ENCODE data around the gene ACSM6.

The ACSM6 gene

DNA sequence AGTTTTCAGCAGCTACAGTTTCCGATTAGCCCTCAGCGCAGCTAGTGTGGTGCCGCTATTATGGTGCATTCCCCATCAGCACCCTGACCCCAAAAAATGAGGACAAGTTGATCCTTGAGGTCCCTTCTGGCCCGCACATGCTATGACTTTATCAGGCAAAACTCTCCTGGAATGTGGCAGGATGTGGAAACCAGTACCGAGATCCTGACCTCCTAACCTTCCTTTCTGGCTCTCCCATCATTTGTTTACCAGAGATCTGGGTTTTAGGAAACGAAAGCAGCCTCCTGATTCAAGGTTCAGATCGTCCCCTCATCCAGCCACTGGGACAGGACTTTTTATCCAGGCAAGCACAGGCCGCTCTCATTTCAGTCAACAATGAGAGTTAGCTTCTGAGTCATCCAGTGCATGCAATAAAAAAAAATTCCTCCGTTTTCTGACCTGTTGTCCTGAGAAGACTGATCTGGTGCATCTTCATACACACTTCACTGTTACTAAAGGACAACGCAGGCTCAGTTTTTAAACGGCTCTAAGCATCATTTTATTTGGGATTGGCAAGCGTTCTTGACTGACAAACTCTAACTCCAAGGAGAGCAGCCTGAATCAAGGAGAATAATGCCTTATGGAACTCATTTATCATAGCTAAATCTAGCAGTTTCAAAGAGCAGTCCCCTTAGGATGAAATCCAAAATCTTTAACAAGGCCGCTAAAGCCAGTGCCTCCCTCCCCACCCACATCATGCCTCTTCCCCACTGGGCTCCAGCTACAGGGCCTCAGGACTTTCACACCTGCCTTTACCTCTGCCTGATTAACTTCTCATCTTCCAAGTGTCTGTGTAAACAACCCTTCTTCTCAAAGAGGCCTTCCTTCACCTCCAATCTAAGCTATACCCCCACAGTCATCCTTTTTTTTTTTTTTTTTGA, 79.6 kb downstream of the ACSM6 start:
- DNase-seq, result no peak

DNA sequence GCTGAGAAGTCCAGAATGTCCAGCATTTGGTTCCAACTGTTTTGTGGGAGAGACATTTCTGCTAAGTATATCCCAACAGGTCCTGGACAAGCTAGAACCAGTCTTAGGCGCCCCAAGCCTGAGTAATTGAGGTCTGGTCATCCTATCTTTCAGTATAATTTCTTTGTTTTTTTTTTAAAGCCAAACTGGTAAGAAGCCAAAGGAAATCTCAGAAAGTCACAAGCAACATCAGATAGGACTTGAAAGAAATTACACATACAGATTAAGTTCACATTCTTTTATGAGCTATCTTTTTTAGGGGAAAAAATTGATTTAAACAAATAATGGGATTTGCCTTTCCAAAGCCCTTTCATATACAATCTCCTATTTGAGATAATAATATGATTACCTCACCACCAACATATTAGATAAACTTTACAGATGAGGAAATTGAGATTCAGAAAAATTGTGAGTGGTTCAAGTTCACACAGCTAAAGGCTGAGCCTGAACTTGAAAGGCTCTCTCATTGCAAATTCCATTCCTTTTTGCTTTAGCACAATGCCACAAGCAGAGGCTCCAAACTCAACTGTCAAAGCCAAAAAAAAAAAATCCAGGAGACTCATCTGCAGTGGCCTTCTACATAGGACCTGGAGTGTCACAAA, 81.8 kb downstream of the ACSM6 start:
- no peak for DNase-seq

DNA sequence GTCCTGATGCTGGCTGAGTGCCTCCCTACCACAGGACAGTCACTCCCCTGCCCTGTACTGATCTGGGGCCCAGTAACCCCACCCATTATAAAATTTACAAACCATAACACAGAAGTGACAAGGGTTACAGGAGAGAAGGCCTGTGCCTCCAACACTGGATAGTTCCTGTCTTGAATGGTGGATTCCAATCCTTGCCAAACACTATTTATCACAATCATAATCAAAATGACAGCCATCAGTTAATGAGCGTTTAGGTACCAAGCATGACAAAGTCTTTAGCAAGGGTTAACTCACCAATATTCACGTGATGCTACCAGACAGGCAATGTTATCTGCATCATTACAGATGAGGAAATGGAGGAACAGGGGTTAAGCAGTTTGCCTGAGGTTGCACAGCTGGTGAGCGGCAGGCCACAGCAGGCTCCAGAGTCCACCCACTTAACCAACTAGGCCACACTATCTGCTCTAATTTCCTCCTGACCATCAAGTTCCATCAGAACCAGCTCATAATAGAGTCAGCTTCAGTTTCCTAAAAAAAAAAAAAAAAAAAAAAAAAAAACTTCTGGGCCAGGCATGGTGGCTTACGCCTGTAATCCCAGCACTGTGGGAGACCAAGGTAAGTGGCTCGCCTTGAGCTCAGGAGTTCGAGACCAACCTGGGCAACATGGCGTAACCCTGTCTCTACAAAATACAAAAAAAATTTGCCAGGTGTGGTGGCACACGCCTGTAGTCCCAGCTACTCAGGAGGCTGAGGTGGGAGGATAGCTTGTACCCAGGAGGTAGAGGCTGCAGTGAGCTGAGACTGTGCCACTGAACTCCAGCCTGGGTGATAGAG, 82.5 kb downstream of the ACSM6 start:
- DNase-seq, result no peak

DNA sequence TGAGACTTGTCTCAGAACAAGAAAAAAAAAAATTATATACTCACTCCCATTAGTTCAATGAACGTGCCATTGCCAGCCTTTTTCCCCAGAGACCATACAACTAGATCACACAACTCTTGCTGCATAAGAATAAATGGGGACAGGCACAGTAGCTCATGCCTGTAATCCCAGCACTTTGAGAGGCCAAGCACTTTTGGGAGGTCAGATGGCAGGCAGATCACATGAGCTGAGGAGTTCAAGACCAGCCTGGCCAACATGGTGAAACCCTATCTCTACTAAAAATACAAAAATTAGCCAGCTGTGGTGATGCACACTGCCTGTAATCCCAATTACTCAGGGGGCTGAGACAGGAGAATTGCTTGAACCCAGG, 83.1 kb downstream of the ACSM6 start:
- no peak for DNase-seq

DNA sequence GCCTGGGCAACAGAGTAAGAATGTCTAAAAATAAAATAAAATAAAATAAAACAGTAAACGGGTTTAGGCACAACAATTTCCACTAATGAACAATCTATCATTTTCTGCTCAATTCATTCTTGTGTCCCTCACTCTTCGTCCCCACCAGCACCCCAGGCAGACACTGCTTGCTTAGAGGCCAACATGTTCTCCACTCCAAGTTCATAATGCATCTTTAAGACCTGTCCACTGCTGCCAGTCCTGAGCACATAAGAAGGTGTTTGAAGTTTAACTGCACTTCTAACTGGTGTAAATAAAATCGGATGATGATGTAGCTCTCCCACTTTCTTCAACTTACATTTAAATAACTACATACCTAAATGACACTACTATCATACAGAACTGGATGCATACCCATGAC, 83.6 kb downstream of the ACSM6 start:
- DNase-seq, result no peak
